ENCODE results near the gene SYNDIG1.

Gene SYNDIG1

GRCh38 chr20:24572140-24572539 is 102.7 kb downstream of the SYNDIG1 start:
- no peak for DNase-seq

DNA sequence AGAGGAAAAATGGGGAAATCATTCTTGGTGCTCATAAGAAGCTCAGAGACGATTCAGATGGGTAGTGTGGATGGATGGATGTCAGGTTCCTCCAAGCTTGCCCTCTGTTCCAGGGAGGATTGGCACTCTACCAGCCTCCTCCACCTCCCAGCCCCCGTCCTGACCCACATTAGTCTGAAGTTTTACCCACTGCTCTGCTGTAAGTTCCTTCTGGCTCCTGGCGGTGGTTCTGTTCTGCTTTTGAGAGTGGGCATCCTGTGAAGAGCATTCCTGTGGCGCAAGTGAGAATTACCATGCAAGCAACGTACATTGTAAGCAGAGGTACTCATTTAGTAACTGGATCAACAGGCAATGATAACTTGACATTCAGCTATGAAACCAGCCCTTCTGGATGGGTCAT is 103.4 kb downstream of the SYNDIG1 start:
- DNase-seq: no peak

GRCh38 chr20:24573557-24573956 is 104.1 kb downstream of the SYNDIG1 start:
- DNase-seq: no peak

GRCh38 chr20:24574307-24574706 is 104.9 kb downstream of the SYNDIG1 start:
- no peak for DNase-seq

- DNase-seq: no peak
Measured at GRCh38 chr20:24574797-24575196, 105.4 kb downstream of the SYNDIG1 start.

GRCh38 chr20:24575811-24576210 is 106.4 kb downstream of the SYNDIG1 start:
- no peak for DNase-seq

GRCh38 chr20:24576447-24576846 is 107.0 kb downstream of the SYNDIG1 start:
- DNase-seq: no peak

GRCh38 chr20:24577271-24577909 is 108.0 kb downstream of the SYNDIG1 start:
- no peak for DNase-seq

DNA sequence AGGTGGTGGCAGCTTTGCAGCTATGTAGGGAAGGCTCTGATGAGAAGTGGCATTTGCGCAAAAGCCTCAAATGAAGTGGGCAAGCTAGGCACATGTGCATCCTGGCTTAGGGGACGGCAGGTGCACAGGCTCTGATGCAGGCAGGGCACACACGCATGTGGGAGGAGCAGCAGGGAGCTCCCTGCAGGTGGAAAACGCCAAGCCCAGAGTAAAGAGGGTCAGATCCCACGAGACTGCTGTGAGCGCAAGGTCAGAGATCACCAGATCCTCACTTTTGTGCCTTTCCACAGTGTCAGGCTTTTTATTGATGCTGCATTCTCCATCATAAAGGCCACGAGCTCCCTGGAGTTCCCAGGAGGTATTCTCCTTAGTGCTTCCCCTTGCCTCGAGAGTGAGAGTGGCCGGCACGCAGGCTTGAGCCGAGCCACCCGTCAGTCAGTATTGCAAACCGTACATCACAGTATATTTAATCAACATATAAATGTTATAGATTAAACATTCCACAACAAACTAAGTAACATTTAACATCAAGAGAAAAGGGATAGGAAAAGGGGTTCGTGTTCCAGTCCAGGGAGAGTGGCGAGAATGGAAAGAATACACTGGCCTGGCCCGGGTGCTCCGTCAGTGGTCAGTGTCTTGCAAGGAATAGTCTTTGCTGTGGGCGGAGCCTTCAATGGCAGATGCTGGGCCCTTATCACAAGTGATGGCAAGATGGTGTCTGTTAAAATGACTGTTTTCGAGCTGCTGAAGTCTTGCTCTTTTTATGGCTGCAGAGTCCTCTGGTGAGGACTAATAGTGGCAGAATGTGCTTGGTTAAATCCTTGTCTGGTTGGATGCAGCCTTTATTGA is 109.4 kb downstream of the SYNDIG1 start:
- DNase-seq: no peak

DNA sequence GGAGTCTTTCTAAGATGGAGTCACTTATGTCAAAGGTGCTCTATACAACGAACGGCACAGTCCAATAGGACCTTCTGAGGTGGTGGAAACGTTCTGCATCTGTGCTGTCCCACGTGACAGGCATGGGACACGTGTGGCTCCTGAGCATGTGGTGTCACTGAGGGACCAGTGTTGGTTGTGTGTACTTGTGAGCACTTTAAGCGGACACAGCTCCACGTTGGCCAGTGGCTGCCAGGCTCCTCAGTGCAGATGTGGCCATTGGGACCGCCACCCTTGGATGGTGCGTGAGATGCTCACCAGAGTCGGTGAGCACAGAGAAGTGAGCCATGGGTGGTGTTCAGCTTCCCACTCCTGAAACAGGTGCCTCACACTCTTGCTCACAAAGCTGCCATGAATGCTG is 110.0 kb downstream of the SYNDIG1 start:
- DNase-seq: no peak

DNA sequence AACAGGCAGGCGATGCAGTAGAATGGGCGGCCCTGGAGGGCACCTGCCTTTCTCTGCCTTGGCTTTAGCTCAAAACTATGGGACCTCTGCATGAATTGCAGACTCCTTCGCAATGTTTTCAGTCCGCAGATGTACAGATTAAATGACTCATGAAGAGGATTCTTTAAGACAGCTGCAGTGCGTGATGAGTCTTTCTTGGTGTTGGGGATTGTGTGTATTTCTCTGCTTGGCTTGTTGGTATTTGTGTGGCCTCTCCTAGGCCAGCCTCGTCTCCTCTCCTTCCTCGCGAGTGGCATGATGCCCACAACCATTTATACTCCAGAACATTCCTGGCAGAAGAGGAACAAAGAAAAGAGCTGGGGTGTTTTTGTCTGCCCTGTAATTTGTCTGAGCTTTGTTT is 110.6 kb downstream of the SYNDIG1 start:
- DNase-seq: no peak

DNA sequence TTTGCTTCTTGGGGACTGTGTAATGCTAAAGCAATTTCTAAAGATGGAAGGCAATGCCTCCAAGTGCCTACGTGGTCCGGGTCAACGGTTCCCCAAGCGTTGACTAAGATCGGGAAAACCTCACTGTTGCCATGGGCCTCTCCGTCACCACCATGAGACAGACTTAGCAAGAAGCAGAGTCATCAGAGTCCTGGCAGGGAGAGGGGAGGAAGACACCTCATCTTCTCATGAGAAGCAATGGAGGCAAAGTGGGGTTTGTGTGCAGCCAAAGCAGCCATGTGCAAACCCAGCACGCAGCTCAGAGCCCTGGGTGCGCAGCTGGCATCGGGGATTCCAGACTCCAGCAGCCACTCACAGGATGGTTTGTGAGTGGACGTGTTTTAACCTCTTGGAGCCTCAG is 111.4 kb downstream of the SYNDIG1 start:
- no peak for DNase-seq

DNA sequence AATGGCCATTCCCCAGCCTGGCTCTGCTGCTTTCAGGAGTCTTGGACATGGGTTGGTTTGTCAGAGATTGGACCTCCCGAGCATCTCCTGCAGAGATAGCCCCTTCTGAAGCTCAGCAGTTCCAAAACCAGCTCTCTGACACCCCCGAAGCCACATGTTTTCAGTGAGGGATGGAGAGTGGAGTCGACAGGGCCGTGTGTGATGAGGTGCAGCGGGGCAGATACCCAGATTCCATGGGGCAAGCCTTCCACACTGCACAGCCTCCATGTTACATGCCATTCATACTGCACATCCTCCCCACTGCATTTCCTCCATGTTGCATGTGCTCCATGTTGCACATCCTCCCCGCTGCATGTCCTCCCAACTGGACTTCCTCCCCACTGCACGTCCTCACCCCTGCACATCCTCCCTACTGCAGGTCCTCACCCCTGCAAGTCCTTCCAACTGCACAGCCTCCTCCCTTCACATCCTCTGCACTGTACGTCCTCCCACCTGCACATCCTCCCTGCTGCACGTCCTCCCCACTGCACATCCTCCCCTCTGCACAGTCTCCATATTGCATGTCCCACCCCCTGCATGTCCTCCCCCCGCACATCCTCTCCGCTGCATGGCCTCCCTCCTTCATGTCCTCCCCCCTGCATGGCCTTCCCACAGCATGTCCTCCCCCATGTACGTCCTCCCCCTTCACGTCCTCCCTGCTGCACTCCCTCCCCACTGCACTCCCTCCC is 112.2 kb downstream of the SYNDIG1 start:
- no peak for DNase-seq

GRCh38 chr20:24582373-24583168 is 113.1 kb downstream of the SYNDIG1 start:
- no peak for DNase-seq

GRCh38 chr20:24583169-24583792 is 113.9 kb downstream of the SYNDIG1 start:
- no peak for DNase-seq

GRCh38 chr20:24584078-24584477 is 114.6 kb downstream of the SYNDIG1 start:
- DNase-seq: no peak

- DNase-seq: no peak
Measured at GRCh38 chr20:24584538-24585356, 115.3 kb downstream of the SYNDIG1 start.

GRCh38 chr20:24585796-24586522 is 116.5 kb downstream of the SYNDIG1 start:
- DNase-seq: no peak

- no peak for DNase-seq
Measured at GRCh38 chr20:24586523-24586840, 117.1 kb downstream of the SYNDIG1 start.

DNA sequence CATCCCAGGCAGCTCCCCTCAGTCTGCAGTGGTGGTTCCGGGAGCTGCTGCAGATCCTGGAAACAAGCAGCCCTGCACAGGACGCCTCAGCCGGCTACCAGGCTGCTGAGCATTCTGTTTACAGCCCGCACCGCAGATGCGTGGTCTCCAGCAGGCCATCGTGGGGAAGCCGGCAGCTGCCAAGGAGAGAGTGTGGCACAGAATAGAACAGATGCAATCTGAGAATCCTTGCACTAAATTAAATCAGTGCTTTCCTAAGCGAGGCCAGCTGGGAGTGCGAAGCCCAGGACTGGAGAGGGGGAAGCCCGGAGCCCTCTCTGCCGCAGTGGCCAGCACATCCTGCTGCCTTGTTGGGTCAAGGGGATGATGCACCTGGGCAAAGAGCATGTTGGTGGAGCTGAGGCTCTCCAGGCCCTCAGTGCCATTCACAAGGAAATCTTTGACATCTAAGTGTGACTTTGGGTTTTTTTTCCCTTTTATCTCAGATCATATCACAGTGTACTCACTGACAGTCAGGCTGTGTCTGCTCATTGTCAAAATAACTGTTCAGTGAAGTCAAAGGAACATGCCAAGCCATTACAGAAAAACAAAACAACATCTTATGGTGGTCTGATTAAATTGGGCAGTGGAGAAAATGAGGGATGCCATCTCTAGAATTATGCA is 118.1 kb downstream of the SYNDIG1 start:
- no peak for DNase-seq

Data from CD4-positive, alpha-beta T cell treated with Interferon alpha-2 for 1 hour (primary cell).